T47D (cell line): ENCODE results near the gene CSF1.

ENCODE experiments used
- DNase-seq, 2 experiments: peaks; one replicate each; pipeline versions ENCODE4 v3.0.0 to v3.0.0-alpha.2; 2011 to 2012; ENCODE audit warnings: low read depth in 1 of 2, low spot score in 1 of 2
- JUND ChIP-seq: IDR thresholded peaks from 2 replicates; pipeline ENCODE4 v1.6.1; 2012; ENCODE audit warnings: low read depth
- in situ Hi-C: cut with HindIII; loops from 2 replicates; pipeline ENCODE4 v1.10.0; 2016; ENCODE audit warnings: low sequenced_read_pairs, low pct_unique_long_range_greater_than_20kb

The CSF1 gene

DNA sequence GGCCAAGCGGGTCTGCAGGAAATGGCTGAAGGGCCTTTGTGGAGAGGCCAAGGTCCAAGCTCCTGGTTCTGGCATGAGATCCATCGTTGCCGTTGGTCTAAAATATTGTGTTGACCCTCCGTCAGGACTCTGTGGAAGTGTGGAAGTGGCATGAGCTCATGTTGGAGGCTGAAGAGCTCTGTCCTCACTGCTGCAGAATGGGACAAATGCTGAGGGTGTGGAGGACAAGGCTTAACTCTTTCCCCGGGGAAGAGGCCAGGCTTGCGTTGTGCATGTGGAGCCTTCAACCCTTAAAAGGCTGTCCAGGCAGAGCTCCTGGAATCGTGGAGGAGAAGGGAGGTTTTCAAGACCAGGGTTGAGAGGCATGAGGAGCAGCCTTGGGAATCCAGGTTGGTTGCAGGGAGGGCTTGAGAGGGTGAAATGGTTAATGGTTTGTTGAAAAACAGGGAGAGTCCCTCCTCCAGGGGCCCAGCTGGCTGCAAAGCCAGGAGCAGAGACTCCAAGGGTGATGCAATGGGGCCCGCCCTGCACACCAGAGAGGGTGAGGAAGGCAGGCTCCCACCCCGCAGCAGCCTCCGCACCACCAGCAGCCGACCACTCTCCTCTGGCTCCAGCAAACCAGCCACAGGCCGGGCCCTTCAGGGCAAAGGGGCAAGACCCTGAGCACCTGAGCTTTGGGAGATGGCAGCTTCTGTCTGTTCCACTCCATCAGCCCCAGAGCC is 67.2 kb downstream of the CSF1 start:
- no peak for DNase-seq
- TF ChIP-seq JUND: no peak
- in situ Hi-C loops: no loop called here

DNA sequence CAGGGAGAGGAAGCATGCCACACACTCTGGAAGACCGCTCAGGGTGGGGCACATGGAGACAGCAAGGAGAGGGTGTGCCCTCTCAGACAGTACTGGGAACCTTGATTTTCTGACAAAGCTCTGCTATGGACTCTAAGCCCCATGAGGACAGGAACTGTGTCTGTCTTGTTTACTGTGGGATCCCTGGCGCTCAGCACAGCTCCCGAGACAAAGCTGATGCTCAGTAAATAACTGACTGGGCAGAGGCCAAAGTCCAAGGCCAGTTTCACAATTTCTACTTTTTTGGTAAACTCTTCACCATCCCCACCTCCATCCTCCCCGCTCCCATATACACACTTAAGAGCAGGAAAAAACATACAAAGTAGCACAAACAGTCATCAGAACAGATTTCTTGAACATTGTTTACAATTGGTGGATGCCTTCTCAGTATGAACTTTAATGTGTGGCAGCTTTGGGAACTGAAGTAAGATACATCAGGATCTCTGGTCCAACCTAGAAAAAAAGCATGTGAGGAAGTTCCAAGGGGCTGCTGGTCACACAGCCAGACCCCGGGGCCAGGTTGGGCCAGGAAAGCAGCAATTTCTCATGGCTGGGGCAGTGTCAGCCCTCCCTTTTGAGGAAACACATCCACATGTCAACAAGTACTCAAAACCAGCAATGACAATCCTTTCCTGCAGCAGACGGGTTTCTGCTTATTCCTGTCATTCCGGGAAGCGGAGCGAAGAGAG is 68.3 kb downstream of the CSF1 start:
- no peak for TF ChIP-seq JUND
- in situ Hi-C loops: no loop called here
- no peak for DNase-seq

DNA sequence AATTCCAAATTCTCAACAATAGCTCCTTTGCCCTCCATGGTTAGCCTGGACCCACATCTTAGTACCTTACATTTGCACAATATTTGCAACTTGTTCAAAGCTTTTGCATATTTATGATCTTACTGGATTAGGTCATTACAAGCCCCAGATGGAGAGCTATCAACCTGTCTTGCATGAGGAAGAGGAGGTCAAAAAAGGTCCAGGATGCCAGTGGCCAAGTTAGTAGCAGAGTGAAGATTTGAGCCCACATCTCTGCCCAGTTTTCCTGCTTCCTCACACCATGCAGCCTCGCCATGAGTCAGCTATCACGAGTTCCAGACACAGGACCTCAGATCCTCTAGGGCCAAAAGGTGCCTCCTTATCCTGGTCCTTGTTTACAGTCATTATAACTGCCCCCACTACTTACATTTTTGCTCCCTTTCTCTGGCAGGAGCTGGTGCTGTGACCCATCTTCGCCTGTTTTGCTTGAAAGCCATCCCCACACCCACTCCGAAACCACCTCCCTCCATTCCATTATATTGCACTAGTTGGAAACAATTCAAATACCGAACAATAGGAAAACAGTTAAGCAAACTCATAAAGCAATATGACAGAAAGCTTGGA is 68.9 kb downstream of the CSF1 start:
- TF ChIP-seq JUND: no peak
- no peak for DNase-seq
- in situ Hi-C loops: no loop called here
